Esophagus squamous epithelium (tissue), 5 donors: ENCODE data around the gene CXADR. TPM values are rescaled to one million over a fixed set of nuclear protein-coding genes. Genes with fewer than 3 reads are reported as not detected.

Source experiments
- DNase-seq: peaks from one replicate; lab custom pipeline; 2025; lab: John Stamatoyannopoulos, UW
- H3K27ac ChIP-seq, 4 donors: fragments of 200-600 bp; sonication (generic); one replicate each; pipeline ENCODE4 v1.5.1; 2016 to 2019; ENCODE audit warnings: mild to moderate bottlenecking in 1 of 4
- H3K27me3 ChIP-seq, 4 donors: fragments of 200-600 bp; sonication (generic); 1 replicate in 3 of 4; 2 replicates in 1 of 4; pipeline versions ENCODE4 v1.5.1 to v1.6.0; 2017 to 2021; ENCODE audit warnings: antibody characterized with exemption in 1 of 4
- H3K36me3 ChIP-seq, 3 donors: fragments of 200-600 bp; sonication (generic); one replicate each; pipeline ENCODE4 v1.5.1; 2016 to 2019
- H3K4me1 ChIP-seq, 3 donors: fragments of 200-600 bp; sonication (generic); one replicate each; pipeline ENCODE4 v1.5.1; 2017 to 2019
- H3K4me3 ChIP-seq, 4 donors: fragments of 200-600 bp; sonication (generic); 1 replicate in 3 of 4; 2 replicates in 1 of 4; pipeline ENCODE4 v1.5.1; 2016 to 2019; ENCODE audit warnings: mild to moderate bottlenecking in 2 of 4, moderate library complexity in 1 of 4
- H3K9me3 ChIP-seq, 3 donors: fragments of 200-600 bp; sonication (generic); one replicate each; pipeline ENCODE4 v1.5.1; 2016 to 2019
- CTCF ChIP-seq, 6 experiments: fragments of 450-650 bp in 4 of 6; fragments of 200-600 bp in 2 of 6; sonication (generic) in 2 of 6; IDR thresholded peaks; one replicate each; pipeline ENCODE4 v1.5.1; 2016 to 2019; ENCODE audit warnings: antibody characterized with exemption in 6 of 6, mild to moderate bottlenecking in 4 of 6, moderate library complexity in 4 of 6
- POLR2A ChIP-seq, 4 donors: fragments of 450-650 bp; IDR thresholded peaks; one replicate each; pipeline ENCODE4 v1.6.1; 2017; ENCODE audit warnings: antibody characterized with exemption in 4 of 4, mild to moderate bottlenecking in 4 of 4, moderate library complexity in 3 of 4
- WGBS, 2 donors: methylation state at CpG; one replicate each; pipeline ENCODE4 v1.1.5; 2018; 5-methylcytosine and 5-hydroxymethylcytosine counted together
- intact Hi-C: fragments of 100-400 bp; cut with DNase I; formaldehyde crosslinking; loops from one replicate; pipeline ENCODE4 v1.15.0; 2022
- total RNA-seq, 4 donors: library from RNA; depleted of rRNA; stranded (reverse); fragments of >200 nt; gene quantifications; one replicate each; pipeline ENCODE4 v1.1.0, GENCODE V29; 2016
- donor health status: DM: yes; HTN: yes; CAD: no.

Gene CXADR
- total RNA-seq, 4 donors from 2014 or later, result 41.2 to 74.8 (median 47.9) TPM

- intact Hi-C loops, result no loop called here
- no peak for DNase-seq
- peak overlapping the region in 1 of 4 donors; percentile 15 for H3K27ac ChIP-seq
- no peaks in the 10 kb centered on the region for H3K9me3 ChIP-seq
- H3K4me1 ChIP-seq, result peaks cover 0 to 29% (median 14%) of the 10 kb centered on the region in 3 donors
- no peaks in the 10 kb centered on the region for H3K27me3 ChIP-seq
- WGBS, 2 donors, result 61 to 69% methylated on average over 5 to 6 of the region's 6 CpGs
- no peaks in the 10 kb centered on the region for H3K36me3 ChIP-seq
- TF ChIP-seq POLR2A (IDR thresholded peaks at IDR 0.05) (no peak), CTCF (IDR thresholded peaks at IDR 0.05) (no peak)
- no peak overlapping the region for H3K4me3 ChIP-seq
Measured at GRCh38 chr21:17492415-17493168, 20.3 kb upstream of the CXADR start.

- intact Hi-C loops, result no loop called here
- no peak for TF ChIP-seq POLR2A (IDR thresholded peaks at IDR 0.05)
- no peak for TF ChIP-seq CTCF (IDR thresholded peaks at IDR 0.05)
Measured at GRCh38 chr21:17494051-17494450, 18.8 kb upstream of the CXADR start.

GRCh38 chr21:17495680-17496079 is 17.2 kb upstream of the CXADR start:
- Histone ChIP-seq H3K27ac (no peak overlapping the region), H3K9me3 (no peaks in the 10 kb centered on the region), H3K4me3 (no peak overlapping the region), H3K4me1 (peaks cover 0 to 35% (median 21%) of the 10 kb centered on the region in 3 donors), H3K36me3 (no peaks in the 10 kb centered on the region), H3K27me3 (no peaks in the 10 kb centered on the region)
- intact Hi-C loops, result no loop called here
- no peak for TF ChIP-seq POLR2A (IDR thresholded peaks at IDR 0.05)
- 63 to 88% methylated on average over 2 of the region's 2 CpGs for WGBS, 2 donors
- DNase-seq, result no peak

More at GRCh38 chr21:17494051-17494450, 18.8 kb upstream of the CXADR start:
- Histone ChIP-seq H3K36me3 (no peaks in the 10 kb centered on the region), H3K4me3 (no peak overlapping the region), H3K4me1 (peaks cover 0 to 37% (median 18%) of the 10 kb centered on the region in 3 donors), H3K27me3 (no peaks in the 10 kb centered on the region), H3K9me3 (no peaks in the 10 kb centered on the region), H3K27ac (no peak overlapping the region)
- 88 to 90% methylated on average over 3 of the region's 3 CpGs for WGBS, 2 donors
- no peak for DNase-seq

- no peaks in the 10 kb centered on the region for H3K27me3 ChIP-seq
- intact Hi-C loops, result no loop called here
- no peak overlapping the region for H3K4me3 ChIP-seq
- H3K27ac ChIP-seq, result no peak overlapping the region
- no peaks in the 10 kb centered on the region for H3K9me3 ChIP-seq
- no peaks in the 10 kb centered on the region for H3K36me3 ChIP-seq
- DNase-seq, result no peak
- peaks cover 0 to 32% (median 13%) of the 10 kb centered on the region in 3 donors for H3K4me1 ChIP-seq
- TF ChIP-seq CTCF (IDR thresholded peaks at IDR 0.05), result no peak
- TF ChIP-seq POLR2A (IDR thresholded peaks at IDR 0.05), result no peak
Measured at GRCh38 chr21:17497316-17497715, 15.5 kb upstream of the CXADR start.

GRCh38 chr21:17498586-17498985 is 14.3 kb upstream of the CXADR start:
- 34 to 41% methylated on average over 2 of the region's 2 CpGs for WGBS, 2 donors
- intact Hi-C loops, result no loop called here

More at GRCh38 chr21:17498586-17498985, 14.3 kb upstream of the CXADR start:
- H3K4me3 ChIP-seq, result no peak overlapping the region
- H3K27me3 ChIP-seq, result no peaks in the 10 kb centered on the region
- H3K4me1 ChIP-seq, result peaks cover 0 to 27% (median 7%) of the 10 kb centered on the region in 3 donors
- no peak for DNase-seq
- no peaks in the 10 kb centered on the region for H3K36me3 ChIP-seq
- TF ChIP-seq CTCF (IDR thresholded peaks at IDR 0.05) (no peak), POLR2A (IDR thresholded peaks at IDR 0.05) (no peak)
- H3K9me3 ChIP-seq, result no peaks in the 10 kb centered on the region
- peak overlapping the region in 1 of 4 donors; percentile 2 for H3K27ac ChIP-seq
